Omental fat pad (tissue), 4 donors: ENCODE measurements around the gene ACAD10. TPM values are rescaled to one million over a fixed set of nuclear protein-coding genes. Genes with fewer than 3 reads are reported as not detected.
"Not testable (repeated sequence)": the region's sequence is repeated elsewhere in the genome, so short reads cannot be mapped to it uniquely, and the experiment has no call there.

Source experiments
- ATAC-seq: fragments of 150-250 bp; one replicate; pipeline ENCODE4 v1.9.1; 2016; ENCODE audit warnings: mild to moderate bottlenecking, moderate library complexity; ENCODE audit not compliant: low FRiP score
- DNase-seq: peaks from one replicate; pipeline ENCODE4 v3.0.0-alpha.2; 2019; ENCODE audit warnings: low spot score
- CTCF ChIP-seq, 3 donors: fragments of 450-650 bp; IDR thresholded peaks; one replicate each; pipeline ENCODE4 v1.5.1; 2016 to 2017; ENCODE audit warnings: antibody characterized with exemption in 3 of 3, mild to moderate bottlenecking in 3 of 3, moderate library complexity in 2 of 3
- total RNA-seq, 4 donors: library from RNA; depleted of rRNA; stranded (reverse); fragments of >200 nt; gene quantifications; one replicate each; pipeline ENCODE4 v1.1.0, GENCODE V29; 2016

Gene ACAD10
- total RNA-seq, 4 donors from 2014 or later, result 12.2 to 29.6 (median 15.9) TPM

- TF ChIP-seq CTCF (IDR thresholded peaks at IDR 0.05), result no peak
- DNase-seq (no peak), ATAC-seq (no peak)
Observed at GRCh38 chr12:111705672-111706071, 19.8 kb downstream of the ACAD10 start.

DNA sequence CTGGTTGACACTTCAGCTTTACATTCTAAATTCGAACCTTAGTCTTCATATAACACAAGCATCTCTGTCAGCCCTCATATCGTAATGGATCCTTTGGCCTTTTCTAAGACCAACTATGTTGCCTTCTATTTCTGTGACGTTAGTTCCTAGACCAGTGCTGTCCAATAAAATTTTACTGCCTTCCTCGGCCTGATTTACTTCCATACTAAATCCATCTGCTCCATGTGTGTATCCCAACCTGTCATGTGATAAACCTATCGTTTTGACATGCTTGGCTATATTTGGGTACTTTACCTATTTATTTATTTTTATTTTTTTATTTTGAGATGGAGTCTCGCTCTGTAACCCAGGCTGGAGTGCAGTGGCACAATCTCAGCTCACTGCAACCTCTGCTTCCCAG, 20.3 kb downstream of the ACAD10 start:
- TF ChIP-seq CTCF (IDR thresholded peaks at IDR 0.05), result no peak
- no peak for DNase-seq
- no peak for ATAC-seq

DNA sequence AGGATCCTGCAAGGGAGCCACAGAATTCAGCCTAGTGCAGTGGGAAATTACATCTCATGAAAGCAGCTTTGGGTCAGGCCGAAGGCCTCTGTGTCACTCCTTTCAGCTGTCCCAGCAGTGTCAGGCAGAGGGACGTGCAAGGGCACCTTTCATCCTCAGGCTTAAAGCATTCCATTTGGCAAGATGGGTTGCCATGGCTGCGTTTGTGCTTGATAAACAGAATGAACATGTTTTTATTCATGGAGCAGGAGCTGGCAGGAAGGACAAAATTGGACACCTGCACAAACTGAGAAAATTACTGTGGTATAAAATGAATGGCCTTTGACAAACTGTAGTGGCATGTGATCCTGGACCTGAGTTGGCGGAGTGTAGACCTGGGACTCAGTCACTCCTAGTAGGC, 29.4 kb downstream of the ACAD10 start:
- no peak for TF ChIP-seq CTCF (IDR thresholded peaks at IDR 0.05)
- DNase-seq (no peak), ATAC-seq (no peak)

- not testable (repeated sequence) for ATAC-seq, DNase-seq
Observed at GRCh38 chr12:111719316-111719715, 33.5 kb downstream of the ACAD10 start.

- TF ChIP-seq CTCF (IDR thresholded peaks at IDR 0.05), result no peak
- no peak for ATAC-seq
Observed at GRCh38 chr12:111720457-111720856, 34.6 kb downstream of the ACAD10 start.

DNA sequence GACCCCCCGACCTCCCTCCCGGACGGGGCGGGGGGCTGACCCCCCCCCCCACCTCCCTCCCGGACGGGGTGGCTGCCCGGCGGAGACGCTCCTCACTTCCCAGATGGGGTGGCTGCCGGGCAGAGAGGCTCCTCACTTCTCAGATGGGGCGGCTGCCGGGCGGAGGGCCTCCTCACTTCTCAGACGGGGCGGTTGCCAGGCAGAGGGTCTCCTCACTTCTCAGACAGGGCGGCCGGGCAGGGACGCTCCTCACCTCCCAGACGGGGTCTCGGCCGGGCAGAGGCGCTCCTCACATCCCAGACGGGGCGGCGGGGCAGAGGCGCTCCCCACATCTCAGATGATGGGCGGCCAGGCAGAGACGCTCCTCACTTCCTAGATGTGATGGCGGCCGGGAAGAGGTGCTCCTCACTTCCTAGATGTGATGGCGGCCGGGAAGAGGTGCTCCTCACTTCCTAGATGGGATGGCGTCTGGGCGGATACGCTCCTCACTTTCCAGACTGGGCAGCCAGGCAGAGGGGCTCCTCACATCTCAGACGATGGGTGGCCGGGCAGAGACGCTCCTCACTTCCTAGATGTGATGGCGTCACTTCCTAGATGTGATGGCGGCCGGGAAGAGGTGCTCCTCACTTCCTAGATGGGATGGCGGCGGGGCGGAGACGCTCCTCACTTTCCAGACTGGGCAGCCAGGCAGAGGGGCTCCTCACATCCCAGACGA, 38.0 kb downstream of the ACAD10 start:
- ATAC-seq, DNase-seq: not testable (repeated sequence)

More at GRCh38 chr12:111720457-111720856, 34.6 kb downstream of the ACAD10 start:
- DNase-seq, result no peak

GRCh38 chr12:111728795-111729194, 42.9 kb downstream of the ACAD10 start:
- TF ChIP-seq CTCF (IDR thresholded peaks at IDR 0.05), result no peak
- DNase-seq (no peak), ATAC-seq (no peak)

- no peak for TF ChIP-seq CTCF (IDR thresholded peaks at IDR 0.05)
- DNase-seq (no peak), ATAC-seq (no peak)
Observed at GRCh38 chr12:111730420-111730819, 44.6 kb downstream of the ACAD10 start.
